Measurements from ENCODE around the gene ZCCHC14. TPM values are rescaled to one million over a fixed set of nuclear protein-coding genes. Genes with fewer than 3 reads are reported as not detected.

ZCCHC14 gene
- total and polyA plus RNA-seq, 2 of the 13 experiments (the other 11 are each of a cell fraction or from before 2014, with no cell fraction given), result 12.4 to 12.5 TPM

- TF ChIP-seq GABPA (IDR thresholded peaks at IDR 0.05; ENCODE audit: low read depth, low read length) (no peak), GABPA (CRISPR knock-in tag; IDR thresholded peaks at IDR 0.05; ENCODE audit: low read depth) (peak; percentile 50; the same call in 1 of the 2 replicates), MXD1 (CRISPR knock-in tag; IDR thresholded peaks at IDR 0.05) (peak; percentile 34), TAF1 (CRISPR knock-in tag; IDR thresholded peaks at IDR 0.05) (peak; percentile 36; the same call in 1 of the 2 replicates), HNF1B (CRISPR knock-in tag; IDR thresholded peaks at IDR 0.05) (peak; percentile 100), ATF7 (IDR thresholded peaks at IDR 0.05) (no peak), ATF7 (CRISPR knock-in tag; IDR thresholded peaks at IDR 0.05) (0 out of 2 replicates have a peak, but pooled peaks have one; percentile 38), ZNF713 (CRISPR knock-in tag; IDR thresholded peaks at IDR 0.05) (no peak), DDIT3 (CRISPR knock-in tag; IDR thresholded peaks at IDR 0.05) (no peak), MTF2 (CRISPR knock-in tag; IDR thresholded peaks at IDR 0.05; ENCODE audit: borderline replicate concordance) (no peak), RXRA (CRISPR knock-in tag; IDR thresholded peaks at IDR 0.05) (peak; percentile 85), JUNB (CRISPR knock-in tag; IDR thresholded peaks at IDR 0.05; ENCODE audit: borderline replicate concordance) (no peak), SMAD3 (CRISPR knock-in tag; IDR thresholded peaks at IDR 0.05) (peak; percentile 79; the same call in 1 of the 2 replicates), ZNF207 (IDR thresholded peaks at IDR 0.05; ENCODE audit: borderline replicate concordance) (no peak), PRDM10 (CRISPR knock-in tag; IDR thresholded peaks at IDR 0.05; ENCODE audit: low read depth) (no peak), ZSCAN9 (CRISPR knock-in tag; IDR thresholded peaks at IDR 0.05; ENCODE audit: borderline replicate concordance) (peak; percentile 70; the same call in 1 of the 2 replicates), KLF11 (CRISPR knock-in tag; IDR thresholded peaks at IDR 0.05) (peak; percentile 60; the same call in 1 of the 2 replicates), MXD4 (CRISPR knock-in tag; IDR thresholded peaks at IDR 0.05) (0 out of 2 replicates have a peak, but pooled peaks have one; percentile 58), AKAP8 (CRISPR knock-in tag; IDR thresholded peaks at IDR 0.05) (peak; percentile 85; the same call in 1 of the 2 replicates), WIZ (CRISPR knock-in tag; IDR thresholded peaks at IDR 0.05) (0 out of 2 replicates have a peak, but pooled peaks have one; percentile 65), TFDP1 (CRISPR knock-in tag; IDR thresholded peaks at IDR 0.05; ENCODE audit: borderline replicate concordance) (no peak; the same call in 1 of the 2 replicates), LBX2 (CRISPR knock-in tag; IDR thresholded peaks at IDR 0.05; ENCODE audit: borderline replicate concordance) (0 out of 2 replicates have a peak, but pooled peaks have one; percentile 30)
Observed at GRCh38 chr16:87528690-87529579, 36.1 kb upstream of the ZCCHC14 start (continued).

Data from HepG2 (cell line).